Measurements from ENCODE around the gene CYSLTR1. TPM values are rescaled to one million over a fixed set of nuclear protein-coding genes. Genes with fewer than 3 reads are reported as not detected.

The CYSLTR1 gene, protein sequence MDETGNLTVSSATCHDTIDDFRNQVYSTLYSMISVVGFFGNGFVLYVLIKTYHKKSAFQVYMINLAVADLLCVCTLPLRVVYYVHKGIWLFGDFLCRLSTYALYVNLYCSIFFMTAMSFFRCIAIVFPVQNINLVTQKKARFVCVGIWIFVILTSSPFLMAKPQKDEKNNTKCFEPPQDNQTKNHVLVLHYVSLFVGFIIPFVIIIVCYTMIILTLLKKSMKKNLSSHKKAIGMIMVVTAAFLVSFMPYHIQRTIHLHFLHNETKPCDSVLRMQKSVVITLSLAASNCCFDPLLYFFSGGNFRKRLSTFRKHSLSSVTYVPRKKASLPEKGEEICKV
- total RNA-seq, result not detected in 2 replicates
- long read RNA-seq, result 0 reads

DNA sequence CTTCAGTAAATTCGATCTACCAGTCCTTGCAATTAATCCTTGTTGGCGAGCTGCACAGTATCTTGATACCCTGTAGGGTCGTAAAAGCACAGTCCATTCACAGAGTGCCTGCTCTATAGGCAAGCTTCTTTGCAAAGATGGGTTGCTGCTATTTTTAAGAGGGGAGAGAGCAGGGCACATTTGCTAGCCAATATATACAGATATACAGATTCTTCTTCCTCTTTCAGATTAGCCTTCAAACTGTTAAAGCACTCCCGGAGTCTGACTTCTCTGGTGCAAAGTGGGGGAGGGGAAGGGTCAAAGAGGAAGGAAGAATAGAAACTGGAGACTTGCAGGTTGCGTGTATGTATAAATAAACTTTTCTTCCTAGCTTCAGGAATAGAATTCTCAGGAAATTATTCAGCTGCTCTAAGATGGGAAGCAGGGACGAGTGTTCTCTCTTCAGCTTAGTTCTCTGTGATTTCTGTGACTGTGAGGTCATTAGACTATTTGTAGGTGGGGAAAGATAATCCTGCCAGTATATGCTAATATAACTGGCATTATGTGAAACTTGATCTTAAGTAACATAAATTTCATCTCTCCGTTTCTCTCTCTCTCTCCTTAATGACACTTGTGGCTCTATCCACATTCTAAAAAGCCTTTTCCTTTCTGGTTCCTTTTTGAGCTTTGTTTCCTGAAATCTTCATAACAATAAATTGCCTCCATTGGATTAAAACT is at the start of gene CYSLTR1:
TSS of gene CYSLTR1 (minus strand) at position 242 of the 717 bp plus-strand sequence. CDS start 53,865 bp downstream, outside the sequence.
- Mint-ChIP-seq H3K4me3 (no peak within 1 kb of the TSS), H3K36me3 (ENCODE audit: low read depth) (no peaks in the 10 kb centered on the region), H3K27ac (ENCODE audit: unreplicated experiment) (no peak within 1 kb of the TSS), H3K27me3 (ENCODE audit: low read depth) (no peaks in the 10 kb centered on the region), H3K9me3 (peaks cover 3% of the 10 kb centered on the region), H3K4me1 (no peaks in the 10 kb centered on the region)
- no peak for DNase-seq (ENCODE audit: low read depth, low spot score)
- TF ChIP-seq, protein P1, sequence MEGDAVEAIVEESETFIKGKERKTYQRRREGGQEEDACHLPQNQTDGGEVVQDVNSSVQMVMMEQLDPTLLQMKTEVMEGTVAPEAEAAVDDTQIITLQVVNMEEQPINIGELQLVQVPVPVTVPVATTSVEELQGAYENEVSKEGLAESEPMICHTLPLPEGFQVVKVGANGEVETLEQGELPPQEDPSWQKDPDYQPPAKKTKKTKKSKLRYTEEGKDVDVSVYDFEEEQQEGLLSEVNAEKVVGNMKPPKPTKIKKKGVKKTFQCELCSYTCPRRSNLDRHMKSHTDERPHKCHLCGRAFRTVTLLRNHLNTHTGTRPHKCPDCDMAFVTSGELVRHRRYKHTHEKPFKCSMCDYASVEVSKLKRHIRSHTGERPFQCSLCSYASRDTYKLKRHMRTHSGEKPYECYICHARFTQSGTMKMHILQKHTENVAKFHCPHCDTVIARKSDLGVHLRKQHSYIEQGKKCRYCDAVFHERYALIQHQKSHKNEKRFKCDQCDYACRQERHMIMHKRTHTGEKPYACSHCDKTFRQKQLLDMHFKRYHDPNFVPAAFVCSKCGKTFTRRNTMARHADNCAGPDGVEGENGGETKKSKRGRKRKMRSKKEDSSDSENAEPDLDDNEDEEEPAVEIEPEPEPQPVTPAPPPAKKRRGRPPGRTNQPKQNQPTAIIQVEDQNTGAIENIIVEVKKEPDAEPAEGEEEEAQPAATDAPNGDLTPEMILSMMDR (conservative IDR thresholded peaks at IDR 0.05), result no peak

DNA sequence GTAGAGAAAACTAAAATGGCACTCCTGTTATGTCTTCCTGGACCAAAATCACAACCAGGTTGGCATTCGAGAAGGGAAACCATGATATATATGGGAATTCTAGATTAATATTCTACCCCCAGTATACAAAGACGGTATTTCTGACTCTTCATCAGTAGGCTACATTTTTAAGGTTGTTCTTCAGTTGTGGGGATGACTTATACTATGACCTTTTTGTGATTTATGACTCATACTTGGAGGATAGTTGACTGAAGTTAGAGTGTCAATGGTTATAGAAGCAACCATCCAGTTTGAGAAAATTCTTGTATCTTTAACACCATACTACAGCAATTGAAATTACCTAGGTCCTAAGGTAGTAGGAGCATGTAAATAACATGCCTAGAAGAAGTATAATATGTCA is 49.8 kb upstream of the CYSLTR1 start:
- Mint-ChIP-seq H3K4me3 (no peak overlapping the region), H3K27ac (ENCODE audit: unreplicated experiment) (no peak overlapping the region), H3K36me3 (ENCODE audit: low read depth) (no peaks in the 10 kb centered on the region), H3K27me3 (ENCODE audit: low read depth) (no peaks in the 10 kb centered on the region), H3K4me1 (no peaks in the 10 kb centered on the region), H3K9me3 (peaks cover 5% of the 10 kb centered on the region)
- no peak for DNase-seq (ENCODE audit: low read depth, low spot score)
- TF ChIP-seq, protein P1 (conservative IDR thresholded peaks at IDR 0.05), result no peak

DNA sequence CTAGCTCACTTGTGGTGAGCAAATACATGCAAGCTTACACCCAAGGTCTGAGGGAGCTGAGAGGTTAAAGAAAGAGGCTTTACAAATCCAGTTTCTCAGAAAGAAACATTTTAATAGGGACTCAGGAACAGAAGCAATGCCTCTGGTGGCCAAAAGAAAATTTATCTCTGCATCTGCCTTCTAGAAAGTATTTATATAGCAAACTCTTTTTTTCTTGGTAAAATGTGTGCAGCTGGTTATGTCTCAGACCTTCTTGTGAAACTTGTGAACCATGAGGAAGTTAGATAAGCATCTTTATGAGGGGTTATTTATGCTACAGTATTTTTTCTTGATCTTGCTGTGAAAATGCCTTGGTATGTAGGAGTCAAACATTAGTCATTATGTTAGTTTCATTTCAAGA is 48.5 kb upstream of the CYSLTR1 start:
- TF ChIP-seq, protein P1 (conservative IDR thresholded peaks at IDR 0.05), result no peak
- H3K27ac Mint-ChIP-seq (ENCODE audit: unreplicated experiment), result no peak overlapping the region
- no peak overlapping the region for H3K4me3 Mint-ChIP-seq
- H3K36me3 Mint-ChIP-seq (ENCODE audit: low read depth), result no peaks in the 10 kb centered on the region
- H3K27me3 Mint-ChIP-seq (ENCODE audit: low read depth), result no peaks in the 10 kb centered on the region
- no peaks in the 10 kb centered on the region for H3K4me1 Mint-ChIP-seq
- DNase-seq (ENCODE audit: low read depth, low spot score), result no peak
- H3K9me3 Mint-ChIP-seq, result peaks cover 5% of the 10 kb centered on the region

DNA sequence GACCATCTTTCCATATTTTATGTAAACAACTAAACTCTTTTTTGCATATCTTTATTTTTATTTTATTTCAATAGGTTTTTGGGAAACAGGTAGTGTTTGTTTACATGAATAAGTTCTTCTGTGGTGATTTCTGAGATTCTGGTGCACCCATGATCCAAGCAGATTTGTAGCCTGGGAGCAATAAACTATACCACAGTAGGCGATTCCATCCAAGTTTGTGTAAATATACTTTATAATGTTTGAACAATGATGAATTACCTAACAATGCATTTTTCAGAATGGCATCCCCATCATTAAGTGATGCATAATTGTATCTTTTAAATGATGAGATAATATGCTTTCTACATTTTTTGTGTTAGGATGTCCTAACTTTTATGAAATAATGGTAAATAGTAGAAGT is 39.2 kb upstream of the CYSLTR1 start:
- DNase-seq (ENCODE audit: low read depth, low spot score), result no peak
- H3K36me3 Mint-ChIP-seq (ENCODE audit: low read depth), result no peaks in the 10 kb centered on the region
- H3K9me3 Mint-ChIP-seq, result peaks cover 4% of the 10 kb centered on the region
- no peak overlapping the region for H3K4me3 Mint-ChIP-seq
- H3K27ac Mint-ChIP-seq (ENCODE audit: unreplicated experiment), result no peak overlapping the region
- H3K4me1 Mint-ChIP-seq, result no peaks in the 10 kb centered on the region
- no peaks in the 10 kb centered on the region for H3K27me3 Mint-ChIP-seq (ENCODE audit: low read depth)
- TF ChIP-seq, protein P1 (conservative IDR thresholded peaks at IDR 0.05), result no peak

DNA sequence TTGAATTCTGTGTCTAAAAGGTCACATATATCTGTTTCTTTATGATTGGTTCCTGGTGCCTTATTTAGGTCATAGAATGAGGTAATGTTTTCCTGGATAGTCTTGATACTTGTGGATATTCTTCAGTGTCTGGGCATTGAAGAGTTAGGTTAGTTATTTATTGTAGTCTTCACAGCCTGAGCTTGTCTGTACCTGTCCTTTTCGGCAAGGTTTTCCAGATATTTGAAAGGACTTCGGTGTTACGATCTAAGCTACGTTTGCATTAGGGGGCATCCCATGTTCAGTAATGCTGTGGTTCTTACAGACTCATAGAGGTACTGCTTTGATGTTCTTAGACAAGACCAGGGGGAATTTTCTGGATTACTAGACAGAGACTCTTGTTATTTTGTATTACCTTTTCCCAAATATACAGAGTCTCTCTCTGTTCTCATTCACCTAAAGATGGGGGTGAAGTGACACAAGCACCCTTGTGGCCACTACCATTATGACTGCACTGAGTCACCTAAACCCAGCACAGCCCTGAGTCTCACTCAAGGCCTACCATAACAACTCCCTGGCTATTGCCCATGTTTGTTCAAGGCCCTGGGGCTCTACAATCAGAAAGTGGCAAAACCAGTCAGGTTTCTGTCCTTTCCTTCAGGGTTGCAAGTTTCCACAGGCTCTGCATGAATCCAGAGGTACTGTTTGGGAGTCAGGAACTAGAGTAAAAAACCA is 30.1 kb upstream of the CYSLTR1 start:
- no peak for DNase-seq (ENCODE audit: low read depth, low spot score)
- Mint-ChIP-seq H3K4me1 (no peaks in the 10 kb centered on the region), H3K27me3 (ENCODE audit: low read depth) (no peaks in the 10 kb centered on the region), H3K9me3 (peaks cover 15% of the 10 kb centered on the region), H3K36me3 (ENCODE audit: low read depth) (no peaks in the 10 kb centered on the region), H3K4me3 (no peak overlapping the region), H3K27ac (ENCODE audit: unreplicated experiment) (no peak overlapping the region)
- TF ChIP-seq, protein P1 (conservative IDR thresholded peaks at IDR 0.05), result no peak

Measured in neural crest cell (in vitro differentiated cells).